ENCODE data around the gene DUSP15.
A peak's percentile ranks its signal among the peaks of the same experiment; 100 is the strongest.

DUSP15 gene

GRCh38 chr20:31894980-31895675 is 24.8 kb upstream of the DUSP15 start:
- DNase-seq, result peak; percentile 94 to 95

- DNase-seq, result no peak
Measured at GRCh38 chr20:31890646-31891045, 20.3 kb upstream of the DUSP15 start.

- no peak for DNase-seq
Measured at GRCh38 chr20:31883829-31884228, 13.5 kb upstream of the DUSP15 start.

- DNase-seq, result no peak
Measured at GRCh38 chr20:31881945-31882344, 11.6 kb upstream of the DUSP15 start.

GRCh38 chr20:31879143-31879987 is 9.0 kb upstream of the DUSP15 start:
- DNase-seq, result peak; percentile 96 to 98

- DNase-seq, result no peak
Measured at GRCh38 chr20:31877684-31878083, 7.4 kb upstream of the DUSP15 start.

GRCh38 chr20:31875671-31876070 is 5.3 kb upstream of the DUSP15 start:
- DNase-seq, result no peak

GRCh38 chr20:31872406-31872805 is 2.1 kb upstream of the DUSP15 start:
- no peak for DNase-seq

- no peak for DNase-seq
Measured at GRCh38 chr20:31871618-31871954, 1.3 kb upstream of the DUSP15 start.

- DNase-seq, result no peak
Measured at GRCh38 chr20:31870726-31871617, 645 bp upstream of the DUSP15 start.

GRCh38 chr20:31869673-31869941 is 720 bp downstream of the DUSP15 start:
- DNase-seq, result no peak

GRCh38 chr20:31868853-31869672 is 1.3 kb downstream of the DUSP15 start:
- no peak for DNase-seq

GRCh38 chr20:31866221-31866620 is 4.1 kb downstream of the DUSP15 start:
- DNase-seq, result no peak

- DNase-seq, result no peak
Measured at GRCh38 chr20:31864521-31865400, 5.6 kb downstream of the DUSP15 start.

GRCh38 chr20:31863296-31864085 is 6.8 kb downstream of the DUSP15 start:
- no peak for DNase-seq

GRCh38 chr20:31862506-31862905 is 7.8 kb downstream of the DUSP15 start:
- DNase-seq, result no peak

- DNase-seq, result no peak
Measured at GRCh38 chr20:31862157-31862470, 8.2 kb downstream of the DUSP15 start.

GRCh38 chr20:31861385-31862156 is 8.8 kb downstream of the DUSP15 start:
- DNase-seq, result peak; percentile 53 to 70

GRCh38 chr20:31861135-31861384 is 9.3 kb downstream of the DUSP15 start:
- no peak for DNase-seq

GRCh38 chr20:31860390-31861134 is 9.8 kb downstream of the DUSP15 start:
- no peak for DNase-seq

All from inflammatory macrophage (primary cell).